Adrenal gland (tissue), 12 donors: ENCODE measurements around the gene KRT6B. TPM values are rescaled to one million over a fixed set of nuclear protein-coding genes. Genes with fewer than 3 reads are reported as not detected.

Experiments used
- DNase-seq, 7 donors: peaks; one replicate each; pipeline ENCODE4 v3.0.0-alpha.2; 2019 to 2020
- H3K27ac ChIP-seq, 5 donors: fragments of 200-600 bp; sonication (generic) in 4 of 5; 1 replicate in 3 of 5; 2 replicates in 2 of 5; pipeline versions ENCODE4 v1.5.1 to v1.8.0; 2016 to 2020; ENCODE audit warnings: mild to moderate bottlenecking in 1 of 5
- H3K27me3 ChIP-seq: fragments of 200-600 bp; 2 replicates; pipeline ENCODE4 v1.8.0; 2021
- H3K36me3 ChIP-seq, 2 donors: fragments of 200-600 bp; replicated peaks in 1 of 2; 1 replicate in 1 of 2; 2 replicates in 1 of 2; pipeline versions ENCODE4 v1.5.1 to v1.8.0; 2018 to 2022
- H3K4me1 ChIP-seq, 2 donors: fragments of 200-600 bp; replicated peaks in 1 of 2; 1 replicate in 1 of 2; 2 replicates in 1 of 2; pipeline versions ENCODE4 v1.5.1 to v1.8.0; 2018 to 2021
- H3K4me3 ChIP-seq, 4 donors: fragments of 200-600 bp; sonication (generic) in 3 of 4; one replicate each; pipeline ENCODE4 v1.5.1; 2016 to 2018
- H3K9me3 ChIP-seq, 3 donors: fragments of 200-600 bp; sonication (generic) in 1 of 3; replicated peaks in 1 of 3; 1 replicate in 2 of 3; 2 replicates in 1 of 3; pipeline versions ENCODE4 v1.5.1 to v1.8.0; 2016 to 2021
- CTCF ChIP-seq, 6 experiments: fragments of 450-650 bp in 4 of 6; fragments of 200-600 bp in 2 of 6; sonication (generic) in 1 of 6; IDR thresholded peaks; 1 replicate in 5 of 6; 2 replicates in 1 of 6; pipeline versions ENCODE4 v1.5.1 to v1.8.0; 2016 to 2021; ENCODE audit warnings: antibody characterized with exemption in 6 of 6, mild to moderate bottlenecking in 2 of 6, moderate library complexity in 1 of 6
- POLR2A ChIP-seq, 2 donors: fragments of 450-650 bp; IDR thresholded peaks; one replicate each; pipeline ENCODE4 v1.6.1; 2017; ENCODE audit warnings: antibody characterized with exemption in 2 of 2, mild to moderate bottlenecking in 2 of 2, moderate library complexity in 1 of 2
- WGBS, 4 donors: extraction: QIAGEN DNeasy Blood & Tissue Kit in 2 of 4; methylation state at CpG; one replicate each; pipeline versions ENCODE4 v1.1.5 to v1.1.7; 2013 to 2017; 5-methylcytosine and 5-hydroxymethylcytosine counted together
- intact Hi-C, 2 donors: fragments of 100-400 bp; cut with DNase I; formaldehyde crosslinking; loops; one replicate each; pipeline versions ENCODE4 v1.14.1 to v1.15.0; 2022 to 2023
- polyA plus RNA-seq, 3 donors: library from polyadenylated mRNA; stranded (reverse); fragments of 200-250 nt in 2 of 3; fragments of 350-450 nt in 1 of 3; fragmentation: Illumina TruSeq in 1 of 3; extraction: RNeasy Lipid Tissue Mini Kit (QIAGEN cat#74804) in 1 of 3; gene quantifications; one replicate each; pipeline ENCODE4 v1.2.3, GENCODE V29; 2013 to 2014
- total RNA-seq, 9 donors: library from RNA; depleted of rRNA in 4 of 9; stranded (reverse); fragments of >200 nt in 4 of 9; fragments of 120-200 nt in 1 of 9; fragmentation: NEBNext Ultra II Directional in 1 of 9; extraction: Animal tissue kit (Norgen Biotek cat#: 25700) in 1 of 9; gene quantifications; one replicate each; pipeline versions ENCODE4 v1.1.0 to v1.2.4, GENCODE V29; 2013 to 2023
- donor health status: healthy with polysubstance abuse.
- donor health status: Bipolar disorder and iron deficiency.
- donor health status: DM: yes; HTN: yes; CAD: no.
- donor health status: DM: no; HTN: no; CAD: no.
- donor health status: DM: no; HTN: no; CAD: no.
- donor health status: DM: yes; HTN: yes; CAD: no.

Gene KRT6B
- total and polyA plus RNA-seq, 12 donors = 0.20 to 0.25 TPM; not detected in 10

GRCh38 chr12:52442600-52443061 is 9.3 kb downstream of the KRT6B start:
- H3K36me3 ChIP-seq = no peaks in the 10 kb centered on the region
- intact Hi-C loops = no loop called here
- 27 to 34% (median 33%) methylated on average over 5 to 6 of the region's 6 CpGs for WGBS, 4 donors
- no peaks in the 10 kb centered on the region for H3K4me1 ChIP-seq
- H3K9me3 ChIP-seq = no peaks in the 10 kb centered on the region
- H3K27ac ChIP-seq = no peak overlapping the region
- DNase-seq = peak in 1 of 7 donors; percentile 4
- no peak overlapping the region for H3K4me3 ChIP-seq
- no peak for TF ChIP-seq POLR2A (IDR thresholded peaks at IDR 0.05)
- no peak for TF ChIP-seq CTCF (IDR thresholded peaks at IDR 0.05)
- no peaks in the 10 kb centered on the region for H3K27me3 ChIP-seq

GRCh38 chr12:52441320-52441911 is 10.5 kb downstream of the KRT6B start:
- Histone ChIP-seq H3K27ac (no peak overlapping the region), H3K9me3 (no peaks in the 10 kb centered on the region), H3K36me3 (no peaks in the 10 kb centered on the region), H3K4me3 (no peak overlapping the region), H3K4me1 (no peaks in the 10 kb centered on the region), H3K27me3 (no peaks in the 10 kb centered on the region)
- TF ChIP-seq CTCF (IDR thresholded peaks at IDR 0.05) (no peak), POLR2A (IDR thresholded peaks at IDR 0.05) (no peak)
- WGBS, 4 donors = 52 to 55% (median 54%) methylated on average over 8 to 9 of the region's 9 CpGs
- DNase-seq = no peak
- intact Hi-C loops = no loop called here

GRCh38 chr12:52440821-52441319 is 11.1 kb downstream of the KRT6B start:
- WGBS, 4 donors = 86 to 95% (median 90%) methylated on average over 5 of the region's 5 CpGs
- no peak for TF ChIP-seq POLR2A (IDR thresholded peaks at IDR 0.05)
- no peak for TF ChIP-seq CTCF (IDR thresholded peaks at IDR 0.05)
- Histone ChIP-seq H3K36me3 (no peaks in the 10 kb centered on the region), H3K4me3 (no peak overlapping the region), H3K9me3 (no peaks in the 10 kb centered on the region), H3K27me3 (no peaks in the 10 kb centered on the region), H3K4me1 (no peaks in the 10 kb centered on the region), H3K27ac (no peak overlapping the region)
- intact Hi-C loops = no loop called here
- no peak for DNase-seq

- H3K27ac ChIP-seq = no peak overlapping the region
- no peaks in the 10 kb centered on the region for H3K36me3 ChIP-seq
- H3K4me1 ChIP-seq = no peaks in the 10 kb centered on the region
- intact Hi-C loops = no loop called here
- 63 to 84% (median 70%) methylated on average over 2 of the region's 2 CpGs for WGBS, 4 donors
- no peak overlapping the region for H3K4me3 ChIP-seq
- no peak for TF ChIP-seq CTCF (IDR thresholded peaks at IDR 0.05)
- TF ChIP-seq POLR2A (IDR thresholded peaks at IDR 0.05) = no peak
- no peak for DNase-seq
- no peaks in the 10 kb centered on the region for H3K9me3 ChIP-seq
- no peaks in the 10 kb centered on the region for H3K27me3 ChIP-seq
Measured at GRCh38 chr12:52439845-52440244, 12.1 kb downstream of the KRT6B start.
